ENCODE measurements around the gene SIRPA.

DNA sequence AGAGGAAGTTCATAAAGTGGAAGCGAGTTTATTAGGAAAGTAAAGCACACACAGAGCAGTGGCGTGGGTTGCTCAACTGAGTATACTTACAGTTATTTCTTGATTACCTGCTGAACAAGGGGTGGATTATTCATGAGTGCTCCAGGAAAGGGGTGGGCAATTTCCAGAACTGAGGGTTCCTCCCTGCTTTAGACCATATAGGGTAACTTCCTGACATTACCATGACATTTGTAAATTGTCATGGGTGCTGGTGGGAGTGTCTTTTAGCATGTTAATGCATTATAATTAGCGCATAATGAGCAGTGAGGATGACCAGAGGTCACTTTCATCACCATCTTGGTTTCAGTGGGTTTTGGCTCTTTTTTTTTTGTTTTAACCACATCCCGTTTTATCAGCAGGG, 68.9 kb downstream of the SIRPA start:
- TF ChIP-seq BRCA1 (IDR thresholded peaks at IDR 0.05; ENCODE audit: low read depth, low read length): no peak
- TF ChIP-seq TBP (IDR thresholded peaks at IDR 0.05; ENCODE audit: low read depth, low read length): no peak
- TF ChIP-seq POLR2AphosphoS5 (IDR thresholded peaks at IDR 0.05; ENCODE audit: low read depth, low read length): no peak
- no peak for TF ChIP-seq CREB1 (IDR thresholded peaks at IDR 0.05)
- no peak for TF ChIP-seq CHD2 (IDR thresholded peaks at IDR 0.05; ENCODE audit: low read length)
- TF ChIP-seq, protein P1, sequence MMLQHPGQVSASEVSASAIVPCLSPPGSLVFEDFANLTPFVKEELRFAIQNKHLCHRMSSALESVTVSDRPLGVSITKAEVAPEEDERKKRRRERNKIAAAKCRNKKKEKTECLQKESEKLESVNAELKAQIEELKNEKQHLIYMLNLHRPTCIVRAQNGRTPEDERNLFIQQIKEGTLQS (IDR thresholded peaks at IDR 0.05; ENCODE audit: insufficient read depth, low read depth, low read length): no peak
- TF ChIP-seq, protein P2, sequence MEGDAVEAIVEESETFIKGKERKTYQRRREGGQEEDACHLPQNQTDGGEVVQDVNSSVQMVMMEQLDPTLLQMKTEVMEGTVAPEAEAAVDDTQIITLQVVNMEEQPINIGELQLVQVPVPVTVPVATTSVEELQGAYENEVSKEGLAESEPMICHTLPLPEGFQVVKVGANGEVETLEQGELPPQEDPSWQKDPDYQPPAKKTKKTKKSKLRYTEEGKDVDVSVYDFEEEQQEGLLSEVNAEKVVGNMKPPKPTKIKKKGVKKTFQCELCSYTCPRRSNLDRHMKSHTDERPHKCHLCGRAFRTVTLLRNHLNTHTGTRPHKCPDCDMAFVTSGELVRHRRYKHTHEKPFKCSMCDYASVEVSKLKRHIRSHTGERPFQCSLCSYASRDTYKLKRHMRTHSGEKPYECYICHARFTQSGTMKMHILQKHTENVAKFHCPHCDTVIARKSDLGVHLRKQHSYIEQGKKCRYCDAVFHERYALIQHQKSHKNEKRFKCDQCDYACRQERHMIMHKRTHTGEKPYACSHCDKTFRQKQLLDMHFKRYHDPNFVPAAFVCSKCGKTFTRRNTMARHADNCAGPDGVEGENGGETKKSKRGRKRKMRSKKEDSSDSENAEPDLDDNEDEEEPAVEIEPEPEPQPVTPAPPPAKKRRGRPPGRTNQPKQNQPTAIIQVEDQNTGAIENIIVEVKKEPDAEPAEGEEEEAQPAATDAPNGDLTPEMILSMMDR (IDR thresholded peaks at IDR 0.05; ENCODE audit: control extremely low read depth in 1 of 3, insufficient read depth in 1 of 3, low read depth in 1 of 3, low read length in 3 of 3): no peak
- no peak for TF ChIP-seq HDAC6 (IDR thresholded peaks at IDR 0.05; ENCODE audit: low read depth, low read length)
- TF ChIP-seq POLR2A (IDR thresholded peaks at IDR 0.05; ENCODE audit: control extremely low read depth in 1 of 2, low read depth in 2 of 2, low read length in 2 of 2): no peak
- no peak for TF ChIP-seq EZH2 (IDR thresholded peaks at IDR 0.05; ENCODE audit: low read depth, low read length, severe bottlenecking)
- TF ChIP-seq JUN (IDR thresholded peaks at IDR 0.05; ENCODE audit: low read depth, low read length): no peak
- no peak for TF ChIP-seq YY1 (IDR thresholded peaks at IDR 0.05; ENCODE audit: low read depth, low read length)
